K562 (cell line): Measurements from ENCODE around the gene CCDC174. TPM values are rescaled to one million over a fixed set of nuclear protein-coding genes. Genes with fewer than 3 reads are reported as not detected.

Source experiments
- CEBPG ChIP-seq, 3 experiments: fragments of 200-800 bp in 1 of 3; sonication (Bioruptor generic) in 1 of 3; sonication (generic) in 1 of 3; formaldehyde crosslinking in 1 of 3; IDR thresholded peaks in 2 of 3; conservative IDR thresholded peaks in 1 of 3; 2 replicates each; pipeline versions ENCODE4 v1.6.1 to v1.8.0; 2016 to 2022; ENCODE audit warnings: missing compliant biosample characterization in 2 of 3, missing genetic modification characterization in 2 of 3, mild to moderate bottlenecking in 1 of 3, missing genetic modification reagents in 1 of 3
- CREBBP ChIP-seq: IDR thresholded peaks from one replicate; pipeline ENCODE4 v1.6.1; 2012; ENCODE audit warnings: low read depth, mild to moderate bottlenecking, control low read depth, inconsistent platforms, low read length
- DPF2 ChIP-seq: fragments of 450-650 bp; IDR thresholded peaks from 2 replicates; pipeline ENCODE4 v1.6.1; 2016
- ERF ChIP-seq: fragments of 450-650 bp; formaldehyde crosslinking; IDR thresholded peaks from 2 replicates; pipeline ENCODE4 v1.4.0; 2020; ENCODE audit warnings: mild to moderate bottlenecking, mixed read lengths
- FOXJ2 ChIP-seq: fragments of 200-800 bp; sonication (Bioruptor generic); IDR thresholded peaks from 2 replicates; pipeline ENCODE4 v1.6.1; 2016; ENCODE audit warnings: missing genetic modification characterization, missing compliant biosample characterization
- MEIS2 ChIP-seq: fragments of 450-650 bp; IDR thresholded peaks from 2 replicates; pipeline ENCODE4 v1.6.1; 2014; ENCODE audit warnings: mild to moderate bottlenecking; ENCODE audit not compliant: partially characterized antibody
- MTA3 ChIP-seq: fragments of 450-650 bp; formaldehyde crosslinking; IDR thresholded peaks from 2 replicates; pipeline ENCODE4 v1.6.1; 2017; ENCODE audit warnings: mild to moderate bottlenecking, borderline replicate concordance
- POLR2G ChIP-seq: fragments of 200-400 bp; formaldehyde crosslinking; IDR thresholded peaks from 2 replicates; pipeline ENCODE4 v1.6.1; 2017; ENCODE audit warnings: low read depth, mild to moderate bottlenecking, antibody characterized with exemption, low read length, moderate library complexity
- SAFB ChIP-seq: fragments of 200-400 bp; formaldehyde crosslinking; IDR thresholded peaks from 2 replicates; pipeline ENCODE4 v1.6.1; 2017; ENCODE audit warnings: low read depth, low read length, borderline replicate concordance
- SAFB2 ChIP-seq: fragments of 200-400 bp; formaldehyde crosslinking; IDR thresholded peaks from 2 replicates; pipeline ENCODE4 v1.6.1; 2018; ENCODE audit warnings: borderline replicate concordance, low read length, low read depth, moderate library complexity; ENCODE audit not compliant: severe bottlenecking
- SRF ChIP-seq, 2 experiments: fragments of 250-450, 450-650 bp in 1 of 2; sonication (Bioruptor Pico) in 1 of 2; sonication (generic) in 1 of 2; formaldehyde crosslinking; IDR thresholded peaks; 2 replicates each; pipeline versions ENCODE4 v1.5.0 to v1.5.1; 2020 to 2022; ENCODE audit warnings: mild to moderate bottlenecking in 1 of 2, missing genetic modification reagents in 1 of 2
- ZBTB8A ChIP-seq: fragments of 450-650 bp; IDR thresholded peaks from 2 replicates; pipeline ENCODE4 v1.6.1; 2018; ENCODE audit warnings: mild to moderate bottlenecking, moderate library complexity; ENCODE audit not compliant: partially characterized antibody
- ZNF212 ChIP-seq: fragments of 450-650 bp; formaldehyde crosslinking; IDR thresholded peaks from 2 replicates; pipeline ENCODE4 v1.4.0; 2020; ENCODE audit warnings: mild to moderate bottlenecking
- ZNF41 ChIP-seq: fragments of 250-450 bp; sonication (Bioruptor Pico); conservative IDR thresholded peaks from 2 replicates; pipeline ENCODE4 v1.4.0; 2020; ENCODE audit warnings: mild to moderate bottlenecking
- ZNF445 ChIP-seq: fragments of 250-450 bp; sonication (Bioruptor Pico); IDR thresholded peaks from 2 replicates; pipeline ENCODE4 v1.4.0; 2020; ENCODE audit warnings: low read depth, mild to moderate bottlenecking, moderate library complexity
- ZNF668 ChIP-seq: fragments of 250-450 bp; sonication (Bioruptor Pico); IDR thresholded peaks from 2 replicates; pipeline ENCODE4 v1.8.0; 2022; ENCODE audit warnings: mild to moderate bottlenecking, inconsistent platforms
- polyA plus RNA-seq, 8 experiments: library from polyadenylated mRNA; depleted of rRNA in 4 of 8; stranded (reverse) in 5 of 8; unstranded in 3 of 8; fragments of >200 nt; fragmentation: Nextera tagmentation in 2 of 8; fragmentation: Illumina TruSeq in 1 of 8; extraction: Ambion mirVana in 2 of 8; extraction: Trizol in 1 of 8; gene quantifications; 2 replicates each; pipeline versions ENCODE4 v1.2.1 to v1.2.3, GENCODE V29; 2011 to 2014; ENCODE audit warnings: inconsistent platforms in 1 of 8, missing spikeins in 1 of 8
- total RNA-seq, 7 experiments: library from RNA; depleted of rRNA in 6 of 7; stranded (reverse); fragments of >200 nt in 6 of 7; fragmentation: Illumina TruSeq in 2 of 7; extraction: Trizol in 2 of 7; gene quantifications; 2 replicates each; pipeline versions ENCODE4 v1.2.1 to v1.2.3, GENCODE V29; 2011 to 2021; ENCODE audit warnings: low replicate concordance in 1 of 7
- TF ChIP-seq, protein P1 (sequence below): fragments of 150-350 bp; conservative IDR thresholded peaks from 2 replicates; pipeline ENCODE4 v1.6.1; 2014; ENCODE audit warnings: low read length
- TF ChIP-seq, protein P2 (sequence below): fragments of 450-650 bp; formaldehyde crosslinking; conservative IDR thresholded peaks from 2 replicates; pipeline ENCODE4 v1.4.0; 2022; ENCODE audit warnings: mild to moderate bottlenecking, missing genetic modification characterization
- TF ChIP-seq, protein P3 (sequence below): fragments of 450-650 bp; formaldehyde crosslinking; IDR thresholded peaks from 2 replicates; pipeline ENCODE4 v1.4.0; 2022; ENCODE audit warnings: missing genetic modification characterization
- TF ChIP-seq, protein P4 (sequence below): fragments of 450-650 bp; conservative IDR thresholded peaks from 2 replicates; pipeline ENCODE4 v1.6.1; 2016; ENCODE audit warnings: missing genetic modification characterization, low read depth, mild to moderate bottlenecking, control low read depth, missing compliant biosample characterization

Gene CCDC174
- total and polyA plus RNA-seq, 9 of the 15 experiments (the other 6 are each of a cell fraction or from before 2014, with no cell fraction given) = 7.4 to 41.0 (median 28.5) TPM

DNA sequence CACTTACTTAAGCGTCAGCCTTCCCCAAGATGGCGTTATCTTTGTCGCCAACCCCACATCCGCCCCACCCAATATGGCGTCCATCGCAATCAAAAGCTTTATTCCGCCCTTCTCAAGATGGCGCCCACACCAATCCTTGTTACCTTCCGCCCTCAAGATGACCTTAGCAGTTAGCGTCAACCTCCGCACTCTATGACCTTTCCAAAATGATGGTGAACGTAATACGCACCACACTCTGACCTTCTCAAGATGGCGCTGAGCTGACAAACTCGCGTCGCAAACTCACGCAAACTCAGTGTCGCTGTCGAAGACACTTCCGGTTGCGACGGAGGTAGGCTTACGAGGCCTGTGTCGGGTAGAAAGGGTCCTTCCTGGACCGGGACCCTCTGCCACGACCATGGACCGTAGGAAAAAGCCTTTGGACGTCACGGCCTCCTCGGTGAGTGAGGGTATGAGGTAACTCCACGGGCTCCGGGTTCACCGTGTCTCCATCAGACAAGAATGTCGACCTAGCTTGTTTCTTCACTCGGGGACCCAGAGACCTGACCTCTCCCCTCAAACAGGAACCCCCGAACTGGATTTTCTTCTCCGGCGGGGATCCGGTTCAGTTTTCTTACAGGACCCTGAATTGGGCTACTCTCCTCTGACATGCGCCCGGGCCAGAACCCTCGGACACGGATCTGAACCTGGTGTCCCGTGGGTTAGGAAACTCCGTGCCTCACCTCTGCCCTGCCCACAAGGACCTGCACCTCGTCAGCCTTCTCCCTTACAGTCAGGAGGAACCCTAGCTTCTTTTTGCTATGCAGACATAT lies at the start of gene CCDC174 (continued):
- TF ChIP-seq ZNF668 (no peak), CEBPG (CRISPR knock-in tag; IDR thresholded peaks at IDR 0.05) (peak; percentile 30; the same call in 1 of the 2 replicates), CEBPG (tag; conservative IDR thresholded peaks at IDR 0.05 in 1 of 2, IDR thresholded peaks at IDR 0.05 in 1 of 2) (no peak), ZNF212 (CRISPR knock-in tag) (no peak), ZNF41 (CRISPR knock-in tag) (no peak), MTA3 (peak; percentile 96), ZBTB8A (no peak), MEIS2 (peak; percentile 79), SRF (CRISPR knock-in tag; IDR thresholded peaks at IDR 0.05) (peak in 1 of 2 experiments; percentile 90; a peak in 2 of 4 replicates), DPF2 (peak; percentile 82), ERF (CRISPR knock-in tag) (0 out of 2 replicates have a peak, but pooled peaks have one; percentile 9), ZNF445 (CRISPR knock-in tag) (no peak), POLR2G (peak; percentile 88), SAFB (no peak), SAFB2 (no peak), FOXJ2 (tag) (peak; percentile 94), CREBBP (no peak)
- TF ChIP-seq, protein P1, sequence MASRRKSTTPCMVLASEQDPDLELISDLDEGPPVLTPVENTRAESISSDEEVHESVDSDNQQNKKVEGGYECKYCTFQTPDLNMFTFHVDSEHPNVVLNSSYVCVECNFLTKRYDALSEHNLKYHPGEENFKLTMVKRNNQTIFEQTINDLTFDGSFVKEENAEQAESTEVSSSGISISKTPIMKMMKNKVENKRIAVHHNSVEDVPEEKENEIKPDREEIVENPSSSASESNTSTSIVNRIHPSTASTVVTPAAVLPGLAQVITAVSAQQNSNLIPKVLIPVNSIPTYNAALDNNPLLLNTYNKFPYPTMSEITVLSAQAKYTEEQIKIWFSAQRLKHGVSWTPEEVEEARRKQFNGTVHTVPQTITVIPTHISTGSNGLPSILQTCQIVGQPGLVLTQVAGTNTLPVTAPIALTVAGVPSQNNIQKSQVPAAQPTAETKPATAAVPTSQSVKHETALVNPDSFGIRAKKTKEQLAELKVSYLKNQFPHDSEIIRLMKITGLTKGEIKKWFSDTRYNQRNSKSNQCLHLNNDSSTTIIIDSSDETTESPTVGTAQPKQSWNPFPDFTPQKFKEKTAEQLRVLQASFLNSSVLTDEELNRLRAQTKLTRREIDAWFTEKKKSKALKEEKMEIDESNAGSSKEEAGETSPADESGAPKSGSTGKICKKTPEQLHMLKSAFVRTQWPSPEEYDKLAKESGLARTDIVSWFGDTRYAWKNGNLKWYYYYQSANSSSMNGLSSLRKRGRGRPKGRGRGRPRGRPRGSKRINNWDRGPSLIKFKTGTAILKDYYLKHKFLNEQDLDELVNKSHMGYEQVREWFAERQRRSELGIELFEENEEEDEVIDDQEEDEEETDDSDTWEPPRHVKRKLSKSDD = peak; percentile 94; the same call in 1 of the 2 replicates
- TF ChIP-seq, protein P2, sequence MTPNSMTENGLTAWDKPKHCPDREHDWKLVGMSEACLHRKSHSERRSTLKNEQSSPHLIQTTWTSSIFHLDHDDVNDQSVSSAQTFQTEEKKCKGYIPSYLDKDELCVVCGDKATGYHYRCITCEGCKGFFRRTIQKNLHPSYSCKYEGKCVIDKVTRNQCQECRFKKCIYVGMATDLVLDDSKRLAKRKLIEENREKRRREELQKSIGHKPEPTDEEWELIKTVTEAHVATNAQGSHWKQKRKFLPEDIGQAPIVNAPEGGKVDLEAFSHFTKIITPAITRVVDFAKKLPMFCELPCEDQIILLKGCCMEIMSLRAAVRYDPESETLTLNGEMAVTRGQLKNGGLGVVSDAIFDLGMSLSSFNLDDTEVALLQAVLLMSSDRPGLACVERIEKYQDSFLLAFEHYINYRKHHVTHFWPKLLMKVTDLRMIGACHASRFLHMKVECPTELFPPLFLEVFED = no peak; the same call in 1 of the 2 replicates
- TF ChIP-seq, protein P3, sequence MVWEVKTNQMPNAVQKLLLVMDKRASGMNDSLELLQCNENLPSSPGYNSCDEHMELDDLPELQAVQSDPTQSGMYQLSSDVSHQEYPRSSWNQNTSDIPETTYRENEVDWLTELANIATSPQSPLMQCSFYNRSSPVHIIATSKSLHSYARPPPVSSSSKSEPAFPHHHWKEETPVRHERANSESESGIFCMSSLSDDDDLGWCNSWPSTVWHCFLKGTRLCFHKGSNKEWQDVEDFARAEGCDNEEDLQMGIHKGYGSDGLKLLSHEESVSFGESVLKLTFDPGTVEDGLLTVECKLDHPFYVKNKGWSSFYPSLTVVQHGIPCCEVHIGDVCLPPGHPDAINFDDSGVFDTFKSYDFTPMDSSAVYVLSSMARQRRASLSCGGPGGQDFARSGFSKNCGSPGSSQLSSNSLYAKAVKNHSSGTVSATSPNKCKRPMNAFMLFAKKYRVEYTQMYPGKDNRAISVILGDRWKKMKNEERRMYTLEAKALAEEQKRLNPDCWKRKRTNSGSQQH (CRISPR knock-in tag) = no peak
- TF ChIP-seq, protein P4, sequence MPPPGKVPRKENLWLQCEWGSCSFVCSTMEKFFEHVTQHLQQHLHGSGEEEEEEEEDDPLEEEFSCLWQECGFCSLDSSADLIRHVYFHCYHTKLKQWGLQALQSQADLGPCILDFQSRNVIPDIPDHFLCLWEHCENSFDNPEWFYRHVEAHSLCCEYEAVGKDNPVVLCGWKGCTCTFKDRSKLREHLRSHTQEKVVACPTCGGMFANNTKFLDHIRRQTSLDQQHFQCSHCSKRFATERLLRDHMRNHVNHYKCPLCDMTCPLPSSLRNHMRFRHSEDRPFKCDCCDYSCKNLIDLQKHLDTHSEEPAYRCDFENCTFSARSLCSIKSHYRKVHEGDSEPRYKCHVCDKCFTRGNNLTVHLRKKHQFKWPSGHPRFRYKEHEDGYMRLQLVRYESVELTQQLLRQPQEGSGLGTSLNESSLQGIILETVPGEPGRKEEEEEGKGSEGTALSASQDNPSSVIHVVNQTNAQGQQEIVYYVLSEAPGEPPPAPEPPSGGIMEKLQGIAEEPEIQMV (tag) = peak; percentile 71
